Ishikawa (cell line): ENCODE data around the gene SLX4.

Experiments used
- CEBPB ChIP-seq: IDR thresholded peaks from 2 replicates; pipeline ENCODE4 v1.6.1; 2012
- CREB1 ChIP-seq: IDR thresholded peaks from 2 replicates; pipeline ENCODE4 v1.6.1; 2012; ENCODE audit warnings: low read depth
- EGR1 ChIP-seq: IDR thresholded peaks from 2 replicates; pipeline ENCODE4 v1.6.1; 2012
- EP300 ChIP-seq: IDR thresholded peaks from 2 replicates; pipeline ENCODE4 v1.6.1; 2012; ENCODE audit warnings: borderline replicate concordance
- FOXM1 ChIP-seq: IDR thresholded peaks from 2 replicates; pipeline ENCODE4 v1.6.1; 2012; ENCODE audit warnings: low read depth, borderline replicate concordance
- NFIC ChIP-seq: IDR thresholded peaks from 2 replicates; pipeline ENCODE4 v1.6.1; 2012
- RAD21 ChIP-seq: IDR thresholded peaks from 2 replicates; pipeline ENCODE4 v1.6.1; 2012; ENCODE audit warnings: low read depth
- TAF1 ChIP-seq: IDR thresholded peaks from 2 replicates; pipeline ENCODE4 v1.6.1; 2012; ENCODE audit warnings: low read depth, mild to moderate bottlenecking
- TCF12 ChIP-seq: IDR thresholded peaks from 2 replicates; pipeline ENCODE4 v1.6.1; 2012; ENCODE audit warnings: low read depth
- TEAD4 ChIP-seq: IDR thresholded peaks from 2 replicates; pipeline ENCODE4 v1.6.1; 2012
- YY1 ChIP-seq: IDR thresholded peaks from 2 replicates; pipeline ENCODE4 v1.6.1; 2012; ENCODE audit warnings: low read depth
- ZBTB7A ChIP-seq: IDR thresholded peaks from 2 replicates; pipeline ENCODE4 v1.6.1; 2012; ENCODE audit warnings: low read depth
- TF ChIP-seq, protein P1 (sequence below): IDR thresholded peaks from 2 replicates; pipeline ENCODE4 v1.6.1; 2012
- TF ChIP-seq, protein P2 (sequence below): IDR thresholded peaks from 2 replicates; pipeline ENCODE4 v1.6.1; 2012
- TF ChIP-seq, protein P3 (sequence below): IDR thresholded peaks from 2 replicates; pipeline ENCODE4 v1.6.1; 2012; ENCODE audit warnings: low read depth, mild to moderate bottlenecking

SLX4 gene

DNA sequence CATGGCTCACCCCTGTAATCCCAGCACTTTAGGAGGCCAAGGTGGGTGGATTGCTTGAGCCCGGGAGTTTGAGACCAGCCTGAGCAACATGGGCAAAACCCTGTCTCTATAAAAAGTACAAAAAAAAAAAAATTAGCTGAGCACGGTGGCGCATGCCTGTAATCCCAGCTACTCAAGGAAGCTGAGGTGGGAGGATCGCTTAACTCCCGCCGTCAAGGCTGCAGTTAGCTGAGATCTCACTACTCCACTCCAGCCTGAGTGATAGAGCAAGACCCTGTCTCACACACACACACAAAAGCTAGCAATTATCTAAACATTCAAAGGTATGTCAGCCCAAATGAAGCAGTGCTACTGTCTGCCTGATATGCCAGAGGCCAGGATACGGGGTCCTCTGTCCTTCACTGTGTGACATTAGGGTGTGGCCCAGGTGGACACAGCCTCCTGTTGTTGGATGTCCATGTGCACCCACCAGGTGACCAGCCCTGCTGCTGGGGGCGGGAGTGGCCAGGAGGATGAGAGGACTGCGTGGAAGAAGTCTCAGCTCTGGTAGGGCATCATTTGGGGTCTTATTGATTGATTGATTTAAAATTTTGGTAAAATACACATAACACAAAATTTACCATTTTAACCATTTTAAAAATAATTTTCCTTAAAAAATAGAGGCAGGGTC, 38.1 kb downstream of the SLX4 start:
- TF ChIP-seq RAD21 (no peak), ZBTB7A (no peak), TAF1 (no peak), EGR1 (no peak), NFIC (no peak), YY1 (no peak), CEBPB (no peak), FOXM1 (no peak), CREB1 (no peak), TEAD4 (no peak), TCF12 (no peak), EP300 (no peak)
- TF ChIP-seq, protein P1, sequence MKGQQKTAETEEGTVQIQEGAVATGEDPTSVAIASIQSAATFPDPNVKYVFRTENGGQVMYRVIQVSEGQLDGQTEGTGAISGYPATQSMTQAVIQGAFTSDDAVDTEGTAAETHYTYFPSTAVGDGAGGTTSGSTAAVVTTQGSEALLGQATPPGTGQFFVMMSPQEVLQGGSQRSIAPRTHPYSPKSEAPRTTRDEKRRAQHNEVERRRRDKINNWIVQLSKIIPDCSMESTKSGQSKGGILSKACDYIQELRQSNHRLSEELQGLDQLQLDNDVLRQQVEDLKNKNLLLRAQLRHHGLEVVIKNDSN = no peak
- TF ChIP-seq, protein P2, sequence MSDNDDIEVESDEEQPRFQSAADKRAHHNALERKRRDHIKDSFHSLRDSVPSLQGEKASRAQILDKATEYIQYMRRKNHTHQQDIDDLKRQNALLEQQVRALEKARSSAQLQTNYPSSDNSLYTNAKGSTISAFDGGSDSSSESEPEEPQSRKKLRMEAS = no peak
- TF ChIP-seq, protein P3, sequence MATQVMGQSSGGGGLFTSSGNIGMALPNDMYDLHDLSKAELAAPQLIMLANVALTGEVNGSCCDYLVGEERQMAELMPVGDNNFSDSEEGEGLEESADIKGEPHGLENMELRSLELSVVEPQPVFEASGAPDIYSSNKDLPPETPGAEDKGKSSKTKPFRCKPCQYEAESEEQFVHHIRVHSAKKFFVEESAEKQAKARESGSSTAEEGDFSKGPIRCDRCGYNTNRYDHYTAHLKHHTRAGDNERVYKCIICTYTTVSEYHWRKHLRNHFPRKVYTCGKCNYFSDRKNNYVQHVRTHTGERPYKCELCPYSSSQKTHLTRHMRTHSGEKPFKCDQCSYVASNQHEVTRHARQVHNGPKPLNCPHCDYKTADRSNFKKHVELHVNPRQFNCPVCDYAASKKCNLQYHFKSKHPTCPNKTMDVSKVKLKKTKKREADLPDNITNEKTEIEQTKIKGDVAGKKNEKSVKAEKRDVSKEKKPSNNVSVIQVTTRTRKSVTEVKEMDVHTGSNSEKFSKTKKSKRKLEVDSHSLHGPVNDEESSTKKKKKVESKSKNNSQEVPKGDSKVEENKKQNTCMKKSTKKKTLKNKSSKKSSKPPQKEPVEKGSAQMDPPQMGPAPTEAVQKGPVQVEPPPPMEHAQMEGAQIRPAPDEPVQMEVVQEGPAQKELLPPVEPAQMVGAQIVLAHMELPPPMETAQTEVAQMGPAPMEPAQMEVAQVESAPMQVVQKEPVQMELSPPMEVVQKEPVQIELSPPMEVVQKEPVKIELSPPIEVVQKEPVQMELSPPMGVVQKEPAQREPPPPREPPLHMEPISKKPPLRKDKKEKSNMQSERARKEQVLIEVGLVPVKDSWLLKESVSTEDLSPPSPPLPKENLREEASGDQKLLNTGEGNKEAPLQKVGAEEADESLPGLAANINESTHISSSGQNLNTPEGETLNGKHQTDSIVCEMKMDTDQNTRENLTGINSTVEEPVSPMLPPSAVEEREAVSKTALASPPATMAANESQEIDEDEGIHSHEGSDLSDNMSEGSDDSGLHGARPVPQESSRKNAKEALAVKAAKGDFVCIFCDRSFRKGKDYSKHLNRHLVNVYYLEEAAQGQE = no peak

DNA sequence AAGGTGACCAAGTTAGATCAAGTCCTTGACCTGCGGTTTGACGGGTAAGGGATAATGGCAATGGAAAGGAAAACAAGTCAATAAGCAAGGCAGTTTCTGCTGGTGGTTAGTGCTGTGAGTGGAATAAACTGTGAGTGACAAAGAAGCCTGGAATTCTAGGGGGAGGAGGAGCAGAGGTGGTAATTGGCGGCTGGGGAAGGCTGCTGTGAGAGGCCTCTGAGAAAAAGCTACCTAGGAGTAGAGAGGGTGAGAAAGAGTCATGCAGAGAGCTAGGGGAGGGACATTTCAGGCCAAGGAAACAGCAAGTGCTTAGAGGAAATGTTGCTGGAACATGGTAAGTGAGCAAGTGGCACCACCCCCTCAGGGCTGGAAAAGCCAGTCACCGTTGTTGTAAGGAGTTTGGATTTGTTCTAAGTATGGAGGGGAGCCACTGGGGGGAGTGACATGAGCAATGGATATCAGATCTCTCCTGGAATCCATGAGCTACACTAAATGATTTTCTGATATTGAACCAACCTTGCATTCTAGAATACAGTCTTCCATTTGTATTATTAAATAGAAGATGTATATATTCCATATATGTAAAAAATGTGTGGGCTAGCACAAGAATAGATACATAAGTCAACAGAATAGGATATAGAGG, 40.9 kb downstream of the SLX4 start:
- TF ChIP-seq TAF1 (no peak), CEBPB (no peak), NFIC (no peak), CREB1 (no peak), RAD21 (no peak), TCF12 (no peak), ZBTB7A (no peak), EGR1 (no peak), FOXM1 (no peak), EP300 (no peak), TEAD4 (no peak), YY1 (no peak)
- TF ChIP-seq, protein P2 = no peak
- TF ChIP-seq, protein P1 = no peak
- TF ChIP-seq, protein P3 = no peak

DNA sequence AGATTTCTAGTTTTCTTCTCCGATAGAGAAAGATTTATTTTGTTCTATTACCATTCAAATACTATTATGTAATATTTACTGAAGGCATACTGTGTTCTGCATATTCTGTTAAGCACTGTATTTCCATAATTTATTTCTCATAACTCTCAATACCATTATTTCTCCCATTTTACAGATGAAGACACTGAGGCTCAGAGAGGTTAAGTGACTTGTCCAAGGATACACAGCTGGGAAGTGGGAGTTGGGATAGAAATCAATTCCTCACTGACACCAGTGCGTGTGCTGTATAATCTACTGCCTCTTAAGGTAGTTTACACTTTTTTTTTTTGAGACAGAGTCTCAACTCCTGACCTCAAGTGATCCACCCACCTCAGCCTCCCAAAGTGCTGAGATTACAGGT, 41.6 kb downstream of the SLX4 start:
- TF ChIP-seq TAF1 = no peak
- TF ChIP-seq CREB1 = no peak
- TF ChIP-seq, protein P3 = no peak
- no peak for TF ChIP-seq EP300

DNA sequence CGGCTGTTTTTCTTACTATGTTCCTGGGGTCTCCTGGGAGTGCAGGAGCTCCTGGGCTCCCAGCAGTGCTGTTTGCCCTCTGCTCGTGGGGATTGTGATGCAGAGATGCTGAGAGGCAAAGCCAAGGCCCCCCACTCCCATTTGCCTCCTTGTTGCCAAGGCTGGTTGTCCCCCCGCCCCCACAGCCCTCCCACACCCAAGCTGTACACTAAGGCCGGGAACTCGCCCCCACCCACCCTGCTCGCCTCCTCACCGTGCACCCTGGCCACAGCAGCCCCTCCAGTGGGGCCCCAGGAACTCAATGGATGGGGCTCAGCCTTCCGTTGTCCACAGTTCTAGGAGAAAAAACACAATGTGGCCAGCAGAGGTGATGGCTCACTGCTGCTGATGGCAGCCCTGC, 44.4 kb downstream of the SLX4 start:
- no peak for TF ChIP-seq CREB1
- no peak for TF ChIP-seq EP300
- TF ChIP-seq, protein P3 = no peak
- no peak for TF ChIP-seq RAD21
- TF ChIP-seq, protein P1 = no peak
- TF ChIP-seq CEBPB = no peak
